K562 (cell line): Measurements from ENCODE around the gene NIM1K. TPM values are rescaled to one million over a fixed set of nuclear protein-coding genes. Genes with fewer than 3 reads are reported as not detected.
A peak's percentile ranks its signal among the peaks of the same experiment; 100 is the strongest.

Source experiments
- ARID4B ChIP-seq: sonication (generic); formaldehyde crosslinking; IDR thresholded peaks from 2 replicates; pipeline ENCODE4 v1.8.0; 2022; ENCODE audit warnings: mild to moderate bottlenecking, missing genetic modification reagents
- CHD4 ChIP-seq: fragments of 200-600 bp; sonication (generic); IDR thresholded peaks from 3 replicates; pipeline ENCODE4 v1.6.1; 2012; ENCODE audit warnings: low read depth, mild to moderate bottlenecking, mixed read lengths, low read length, inconsistent platforms; ENCODE audit not compliant: insufficient read depth, insufficient replicate concordance, poor library complexity, severe bottlenecking
- ELK1 ChIP-seq: sonication (generic); formaldehyde crosslinking; IDR thresholded peaks from 2 replicates; pipeline ENCODE4 v1.8.1; 2022; ENCODE audit warnings: missing genetic modification reagents
- GATAD2B ChIP-seq: fragments of 450-650 bp; IDR thresholded peaks from 2 replicates; pipeline ENCODE4 v1.6.1; 2017; ENCODE audit warnings: mild to moderate bottlenecking, borderline replicate concordance
- KDM5B ChIP-seq: fragments of 200-600 bp; sonication (generic); IDR thresholded peaks from 2 replicates; pipeline ENCODE4 v1.6.1; 2012; ENCODE audit warnings: low read depth, mild to moderate bottlenecking, moderate library complexity, low read length, control low read depth, inconsistent platforms; ENCODE audit not compliant: insufficient replicate concordance
- NBN ChIP-seq: fragments of 450-650 bp; IDR thresholded peaks from 2 replicates; pipeline ENCODE4 v1.6.1; 2016; ENCODE audit warnings: low read depth, mild to moderate bottlenecking
- SMC3 ChIP-seq: conservative IDR thresholded peaks from 2 replicates; pipeline ENCODE4 v1.6.1; 2011; ENCODE audit warnings: low read depth, low read length, improper control_type of control experiment; ENCODE audit not compliant: insufficient read depth
- SRSF7 ChIP-seq: fragments of 200-400 bp; formaldehyde crosslinking; optimal IDR thresholded peaks from 2 replicates; pipeline ENCODE3; 2017; ENCODE audit warnings: mild to moderate bottlenecking, low read depth, low read length
- TEAD2 ChIP-seq: fragments of 450-650 bp; IDR thresholded peaks from 2 replicates; pipeline ENCODE4 v1.6.1; 2016; ENCODE audit warnings: missing genetic modification characterization, control low read depth, missing compliant biosample characterization
- ZFX ChIP-seq: sonication (generic); formaldehyde crosslinking; IDR thresholded peaks from 2 replicates; pipeline ENCODE4 v1.8.0; 2022; ENCODE audit warnings: mild to moderate bottlenecking, missing genetic modification reagents, moderate library complexity
- ZNF224 ChIP-seq: sonication (generic); formaldehyde crosslinking; IDR thresholded peaks from 2 replicates; pipeline ENCODE4 v1.8.0; 2022; ENCODE audit warnings: mild to moderate bottlenecking, missing genetic modification reagents
- ZNF311 ChIP-seq: fragments of 250-450 bp; sonication (Bioruptor Pico); IDR thresholded peaks from 2 replicates; pipeline ENCODE4 v1.4.0; 2020; ENCODE audit warnings: mild to moderate bottlenecking, moderate library complexity
- polyA plus RNA-seq, 8 experiments: library from polyadenylated mRNA; depleted of rRNA in 4 of 8; stranded (reverse) in 5 of 8; unstranded in 3 of 8; fragments of >200 nt; fragmentation: Nextera tagmentation in 2 of 8; fragmentation: Illumina TruSeq in 1 of 8; extraction: Ambion mirVana in 2 of 8; extraction: Trizol in 1 of 8; gene quantifications; 2 replicates each; pipeline versions ENCODE4 v1.2.1 to v1.2.3, GENCODE V29; 2011 to 2014; ENCODE audit warnings: inconsistent platforms in 1 of 8, missing spikeins in 1 of 8
- total RNA-seq, 7 experiments: library from RNA; depleted of rRNA in 6 of 7; stranded (reverse); fragments of >200 nt in 6 of 7; fragmentation: Illumina TruSeq in 2 of 7; extraction: Trizol in 2 of 7; gene quantifications; 2 replicates each; pipeline versions ENCODE4 v1.2.1 to v1.2.3, GENCODE V29; 2011 to 2021; ENCODE audit warnings: low replicate concordance in 1 of 7
- TF ChIP-seq, protein P1 (sequence below), 2 experiments: fragments of 450-650 bp; formaldehyde crosslinking in 1 of 2; IDR thresholded peaks; 2 replicates each; pipeline versions ENCODE4 v1.4.0 to v1.6.1; 2014 to 2020; ENCODE audit warnings: mild to moderate bottlenecking in 2 of 2, borderline replicate concordance in 1 of 2, low read depth in 1 of 2

The NIM1K gene
- total and polyA plus RNA-seq, 9 of the 15 experiments (the other 6 are each of a cell fraction or from before 2014, with no cell fraction given) = 0.03 to 0.34 (median 0.08) TPM; not detected in 3

GRCh38 chr5:43305948-43306565 lies 114.0 kb downstream of the NIM1K start (continued):
- TF ChIP-seq, protein P1, sequence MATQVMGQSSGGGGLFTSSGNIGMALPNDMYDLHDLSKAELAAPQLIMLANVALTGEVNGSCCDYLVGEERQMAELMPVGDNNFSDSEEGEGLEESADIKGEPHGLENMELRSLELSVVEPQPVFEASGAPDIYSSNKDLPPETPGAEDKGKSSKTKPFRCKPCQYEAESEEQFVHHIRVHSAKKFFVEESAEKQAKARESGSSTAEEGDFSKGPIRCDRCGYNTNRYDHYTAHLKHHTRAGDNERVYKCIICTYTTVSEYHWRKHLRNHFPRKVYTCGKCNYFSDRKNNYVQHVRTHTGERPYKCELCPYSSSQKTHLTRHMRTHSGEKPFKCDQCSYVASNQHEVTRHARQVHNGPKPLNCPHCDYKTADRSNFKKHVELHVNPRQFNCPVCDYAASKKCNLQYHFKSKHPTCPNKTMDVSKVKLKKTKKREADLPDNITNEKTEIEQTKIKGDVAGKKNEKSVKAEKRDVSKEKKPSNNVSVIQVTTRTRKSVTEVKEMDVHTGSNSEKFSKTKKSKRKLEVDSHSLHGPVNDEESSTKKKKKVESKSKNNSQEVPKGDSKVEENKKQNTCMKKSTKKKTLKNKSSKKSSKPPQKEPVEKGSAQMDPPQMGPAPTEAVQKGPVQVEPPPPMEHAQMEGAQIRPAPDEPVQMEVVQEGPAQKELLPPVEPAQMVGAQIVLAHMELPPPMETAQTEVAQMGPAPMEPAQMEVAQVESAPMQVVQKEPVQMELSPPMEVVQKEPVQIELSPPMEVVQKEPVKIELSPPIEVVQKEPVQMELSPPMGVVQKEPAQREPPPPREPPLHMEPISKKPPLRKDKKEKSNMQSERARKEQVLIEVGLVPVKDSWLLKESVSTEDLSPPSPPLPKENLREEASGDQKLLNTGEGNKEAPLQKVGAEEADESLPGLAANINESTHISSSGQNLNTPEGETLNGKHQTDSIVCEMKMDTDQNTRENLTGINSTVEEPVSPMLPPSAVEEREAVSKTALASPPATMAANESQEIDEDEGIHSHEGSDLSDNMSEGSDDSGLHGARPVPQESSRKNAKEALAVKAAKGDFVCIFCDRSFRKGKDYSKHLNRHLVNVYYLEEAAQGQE (IDR thresholded peaks at IDR 0.05; ENCODE audit: borderline replicate concordance) = peak; percentile 71; the same call in 1 of the 2 replicates
- TF ChIP-seq, protein P1 (CRISPR knock-in tag; IDR thresholded peaks at IDR 0.05; ENCODE audit: low read depth) = no peak
- no peak for TF ChIP-seq ZFX (CRISPR knock-in tag)
- TF ChIP-seq CHD4 = no peak
- TF ChIP-seq KDM5B = no peak
- TF ChIP-seq ARID4B (CRISPR knock-in tag) = no peak
- 0 out of 2 replicates have a peak, but pooled peaks have one; percentile 55 for TF ChIP-seq NBN
- no peak for TF ChIP-seq ZNF311 (CRISPR knock-in tag)
- TF ChIP-seq SMC3 = peak; percentile 35; the same call in 1 of the 2 replicates
- TF ChIP-seq ZNF224 (CRISPR knock-in tag) = no peak
- TF ChIP-seq ELK1 (CRISPR knock-in tag) = no peak
- TF ChIP-seq TEAD2 (tag) = no peak
- no peak for TF ChIP-seq SRSF7
- TF ChIP-seq GATAD2B = no peak
